Activated T-helper 1 cell treated with anti-CD3 and anti-CD28 coated beads, Interleukin-12 subunit alpha, Interleukin-12 subunit beta, Interleukin-2, Interleukin-4 antibody, amounts not matched to agents 30 ng/mL and 10 ng/mL and 1 ng/mL, durations not matched to agents 14 hours and 24 hours and 36 hours (primary cell): Measurements from ENCODE around the gene LGI4. TPM values are rescaled to one million over a fixed set of nuclear protein-coding genes. Genes with fewer than 3 reads are reported as not detected.
A peak's percentile ranks its signal among the peaks of the same experiment; 100 is the strongest.

Experiments
- DNase-seq: peaks from one replicate; pipeline ENCODE4 v3.0.0; 2021; ENCODE audit warnings: low spot score
- H3K27ac Mint-ChIP-seq: one replicate; pipeline ENCODE4 v1.8.0; 2021; ENCODE audit warnings: mild to moderate bottlenecking, mixed read lengths
- H3K27me3 Mint-ChIP-seq: one replicate; pipeline ENCODE4 v1.8.0; 2022; ENCODE audit warnings: mild to moderate bottlenecking, moderate library complexity, mixed read lengths; ENCODE audit not compliant: insufficient read depth
- H3K36me3 Mint-ChIP-seq: one replicate; pipeline ENCODE4 v1.8.0; 2021; ENCODE audit warnings: low read depth, mixed read lengths
- H3K4me1 Mint-ChIP-seq: one replicate; pipeline ENCODE4 v1.8.0; 2021; ENCODE audit warnings: low read depth, mixed read lengths
- H3K4me3 Mint-ChIP-seq: one replicate; pipeline ENCODE4 v1.8.0; 2021; ENCODE audit warnings: mild to moderate bottlenecking, moderate library complexity, mixed read lengths
- H3K9me3 Mint-ChIP-seq: one replicate; pipeline ENCODE4 v1.8.0; 2021; ENCODE audit warnings: mixed read lengths
- intact Hi-C: fragments of 100-400 bp; cut with micrococcal nuclease; formaldehyde crosslinking; loops from one replicate; pipeline ENCODE4 v1.15.1; 2024
- total RNA-seq: library from RNA; stranded (reverse); gene quantifications from 2 replicates; pipeline ENCODE4 v1.2.3, GENCODE V29; 2022

LGI4 gene
- total RNA-seq, 1 donor from 2014 or later = not detected

GRCh38 chr19:35122687-35123551 is 11.9 kb downstream of the LGI4 start:
- intact Hi-C loops = no loop called here
- no peak overlapping the region for H3K4me3 Mint-ChIP-seq
- H3K4me1 Mint-ChIP-seq = peaks cover 13% of the 10 kb centered on the region
- peaks cover 5% of the 10 kb centered on the region for H3K27me3 Mint-ChIP-seq
- no peak for DNase-seq
- H3K9me3 Mint-ChIP-seq = no peaks in the 10 kb centered on the region
- H3K36me3 Mint-ChIP-seq = no peaks in the 10 kb centered on the region
- H3K27ac Mint-ChIP-seq = no peak overlapping the region

DNA sequence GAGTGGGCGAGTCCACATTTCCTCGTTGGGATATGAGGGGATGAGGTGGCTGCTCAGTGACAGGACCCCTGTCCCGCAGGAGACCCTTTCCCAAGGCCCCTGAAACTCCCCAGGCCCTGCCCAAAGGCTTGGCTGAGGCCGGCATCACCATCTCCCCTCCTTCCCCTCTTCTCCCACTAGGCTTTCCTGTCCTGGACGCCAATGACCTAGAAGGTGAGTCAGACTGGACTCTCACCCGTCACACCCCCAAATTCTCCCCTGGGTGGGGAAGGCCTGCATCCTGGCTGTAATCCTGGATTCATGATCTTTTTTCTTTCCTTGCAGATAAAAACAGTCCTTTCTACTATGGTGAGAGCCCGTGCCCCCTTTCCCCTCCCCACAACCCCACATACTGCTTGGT is 14.0 kb downstream of the LGI4 start:
- Mint-ChIP-seq H3K4me3 (no peak overlapping the region), H3K9me3 (no peaks in the 10 kb centered on the region), H3K27ac (no peak overlapping the region), H3K4me1 (peaks cover 13% of the 10 kb centered on the region), H3K27me3 (peaks cover 5% of the 10 kb centered on the region), H3K36me3 (no peaks in the 10 kb centered on the region)
- no peak for DNase-seq
- intact Hi-C loops = no loop called here

DNA sequence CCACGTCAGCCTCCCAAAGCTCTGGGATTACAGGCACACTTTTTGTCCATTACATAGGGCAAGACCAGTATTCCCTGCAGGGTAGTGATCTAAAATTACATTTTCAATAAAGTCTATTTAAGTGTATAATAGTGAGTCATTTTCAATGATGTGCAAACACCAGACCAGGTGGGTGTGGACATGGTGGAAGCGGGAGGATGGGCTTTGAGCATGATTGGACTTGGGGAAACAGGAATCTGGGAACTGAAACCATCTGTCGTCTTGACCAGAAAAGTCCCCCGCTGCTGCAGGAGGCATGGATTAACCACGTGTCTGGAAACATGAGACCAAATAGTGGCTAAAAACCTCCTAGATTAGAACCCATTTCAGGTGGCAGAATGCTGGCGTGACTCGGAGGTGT is 14.4 kb downstream of the LGI4 start:
- H3K27ac Mint-ChIP-seq = no peak overlapping the region
- peaks cover 5% of the 10 kb centered on the region for H3K27me3 Mint-ChIP-seq
- no peak for DNase-seq
- no peak overlapping the region for H3K4me3 Mint-ChIP-seq
- peaks cover 13% of the 10 kb centered on the region for H3K4me1 Mint-ChIP-seq
- intact Hi-C loops = no loop called here
- no peaks in the 10 kb centered on the region for H3K36me3 Mint-ChIP-seq
- H3K9me3 Mint-ChIP-seq = no peaks in the 10 kb centered on the region

GRCh38 chr19:35119578-35120155 is 15.2 kb downstream of the LGI4 start:
- intact Hi-C loops = no loop called here
- no peak overlapping the region for H3K27ac Mint-ChIP-seq
- no peaks in the 10 kb centered on the region for H3K36me3 Mint-ChIP-seq

DNA sequence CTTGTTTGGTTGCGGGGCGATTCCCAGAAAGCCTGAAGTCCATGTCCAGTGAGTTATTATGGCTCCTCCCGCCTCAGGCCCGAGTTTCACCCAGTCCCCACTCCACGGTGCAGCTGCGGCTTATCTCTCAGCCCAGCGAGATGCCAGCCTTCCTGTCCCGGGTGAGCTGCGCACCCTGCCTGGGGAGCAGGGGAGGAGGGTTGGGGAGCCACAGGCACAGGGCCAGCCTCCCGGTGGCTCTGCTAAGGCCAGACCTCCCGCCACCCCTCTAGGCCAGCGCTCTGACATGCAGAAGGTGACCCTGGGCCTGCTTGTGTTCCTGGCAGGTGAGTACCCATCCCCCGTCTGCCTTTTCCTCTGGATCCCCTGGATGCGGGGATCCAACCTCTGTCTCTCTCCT is 15.8 kb downstream of the LGI4 start:
- Mint-ChIP-seq H3K9me3 (no peaks in the 10 kb centered on the region), H3K27me3 (peaks cover 8% of the 10 kb centered on the region), H3K36me3 (no peaks in the 10 kb centered on the region), H3K4me1 (peaks cover 10% of the 10 kb centered on the region), H3K4me3 (no peak overlapping the region), H3K27ac (no peak overlapping the region)
- intact Hi-C loops = no loop called here
- DNase-seq = no peak

More at GRCh38 chr19:35119578-35120155, 15.2 kb downstream of the LGI4 start:
- no peaks in the 10 kb centered on the region for H3K9me3 Mint-ChIP-seq
- H3K27me3 Mint-ChIP-seq = peaks cover 5% of the 10 kb centered on the region
- H3K4me1 Mint-ChIP-seq = peaks cover 11% of the 10 kb centered on the region
- H3K4me3 Mint-ChIP-seq = no peak overlapping the region
- DNase-seq = no peak

GRCh38 chr19:35118268-35119020 is 16.4 kb downstream of the LGI4 start:
- Mint-ChIP-seq H3K27ac (no peak overlapping the region), H3K36me3 (no peaks in the 10 kb centered on the region), H3K4me3 (no peak overlapping the region), H3K9me3 (no peaks in the 10 kb centered on the region), H3K27me3 (peaks cover 10% of the 10 kb centered on the region), H3K4me1 (peaks cover 6% of the 10 kb centered on the region)
- intact Hi-C loops = no loop called here
- no peak for DNase-seq

- Mint-ChIP-seq H3K36me3 (no peaks in the 10 kb centered on the region), H3K4me1 (peaks cover 6% of the 10 kb centered on the region), H3K27ac (no peak overlapping the region), H3K9me3 (no peaks in the 10 kb centered on the region), H3K27me3 (peaks cover 10% of the 10 kb centered on the region), H3K4me3 (no peak overlapping the region)
- intact Hi-C loops = no loop called here
- no peak for DNase-seq
These were observed 17.1 kb downstream of the LGI4 start for GRCh38 chr19:35117799-35118198.

- Mint-ChIP-seq H3K4me3 (no peak overlapping the region), H3K9me3 (no peaks in the 10 kb centered on the region), H3K36me3 (no peaks in the 10 kb centered on the region), H3K27me3 (peaks cover 7% of the 10 kb centered on the region), H3K4me1 (peaks cover 6% of the 10 kb centered on the region), H3K27ac (no peak overlapping the region)
- intact Hi-C loops = no loop called here
- DNase-seq = no peak
These were observed 17.7 kb downstream of the LGI4 start for GRCh38 chr19:35117116-35117515.

DNA sequence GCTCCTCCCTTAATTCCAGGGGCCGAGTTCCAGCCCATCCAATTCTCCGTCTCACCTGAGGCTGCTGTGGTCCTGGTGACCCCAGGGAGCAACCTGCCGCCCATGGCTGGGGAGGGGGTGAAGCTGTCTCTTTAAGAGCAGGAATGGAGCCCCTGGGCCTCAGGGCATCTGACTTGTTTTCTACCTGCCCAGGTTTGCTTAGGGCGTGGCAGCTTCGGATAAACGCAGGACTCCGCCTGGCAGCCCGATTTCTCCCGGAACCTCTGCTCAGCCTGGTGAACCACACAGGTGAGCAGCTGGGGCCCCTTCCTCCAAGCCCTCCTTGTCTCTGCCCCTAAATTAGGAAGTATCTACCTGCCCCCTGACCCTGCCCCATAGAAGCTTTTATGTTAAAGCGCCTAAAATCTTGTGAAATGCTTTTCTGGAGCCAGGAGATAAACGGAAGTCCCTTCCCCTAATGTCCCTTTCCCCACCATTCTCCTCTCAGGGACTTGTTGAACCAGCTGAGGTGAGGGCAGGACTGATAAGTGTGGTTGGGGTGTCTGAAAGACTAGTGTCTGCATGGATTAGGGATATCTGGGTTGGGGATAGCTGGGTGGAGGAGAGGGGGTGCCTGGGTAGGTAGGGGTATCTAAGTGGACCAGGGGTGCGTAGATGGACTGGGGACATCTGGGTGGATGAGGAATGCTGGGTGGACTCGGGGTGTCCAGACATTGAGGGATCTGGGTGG is 18.6 kb downstream of the LGI4 start:
- DNase-seq = no peak

GRCh38 chr19:35115177-35115951 is 19.5 kb downstream of the LGI4 start, which contains the start of gene FXYD3:
Gene FXYD3, plus strand, starts transcription at chr19:35115823. Its CDS starts 3,554 bp downstream, at chr19:35119377.
- DNase-seq = no peak
- no peaks in the 10 kb centered on the region for H3K9me3 Mint-ChIP-seq
- intact Hi-C loops = loop anchor here (2.0 kb wide), 1 partner anchor 25 kb away; no protein-coding TSS in a partner anchor
- no peak within 1 kb of the TSS for H3K27ac Mint-ChIP-seq
- H3K4me3 Mint-ChIP-seq = no peak within 1 kb of the TSS
- peaks cover 6% of the 10 kb centered on the region for H3K4me1 Mint-ChIP-seq
- H3K27me3 Mint-ChIP-seq = peaks cover 7% of the 10 kb centered on the region
- H3K36me3 Mint-ChIP-seq = no peaks in the 10 kb centered on the region

More for the DNA sequence above, 18.6 kb downstream of the LGI4 start:
- Mint-ChIP-seq H3K27me3 (peaks cover 7% of the 10 kb centered on the region), H3K4me3 (no peak overlapping the region), H3K9me3 (no peaks in the 10 kb centered on the region), H3K4me1 (peaks cover 6% of the 10 kb centered on the region), H3K27ac (no peak overlapping the region), H3K36me3 (no peaks in the 10 kb centered on the region)
- intact Hi-C loops = no loop called here

DNA sequence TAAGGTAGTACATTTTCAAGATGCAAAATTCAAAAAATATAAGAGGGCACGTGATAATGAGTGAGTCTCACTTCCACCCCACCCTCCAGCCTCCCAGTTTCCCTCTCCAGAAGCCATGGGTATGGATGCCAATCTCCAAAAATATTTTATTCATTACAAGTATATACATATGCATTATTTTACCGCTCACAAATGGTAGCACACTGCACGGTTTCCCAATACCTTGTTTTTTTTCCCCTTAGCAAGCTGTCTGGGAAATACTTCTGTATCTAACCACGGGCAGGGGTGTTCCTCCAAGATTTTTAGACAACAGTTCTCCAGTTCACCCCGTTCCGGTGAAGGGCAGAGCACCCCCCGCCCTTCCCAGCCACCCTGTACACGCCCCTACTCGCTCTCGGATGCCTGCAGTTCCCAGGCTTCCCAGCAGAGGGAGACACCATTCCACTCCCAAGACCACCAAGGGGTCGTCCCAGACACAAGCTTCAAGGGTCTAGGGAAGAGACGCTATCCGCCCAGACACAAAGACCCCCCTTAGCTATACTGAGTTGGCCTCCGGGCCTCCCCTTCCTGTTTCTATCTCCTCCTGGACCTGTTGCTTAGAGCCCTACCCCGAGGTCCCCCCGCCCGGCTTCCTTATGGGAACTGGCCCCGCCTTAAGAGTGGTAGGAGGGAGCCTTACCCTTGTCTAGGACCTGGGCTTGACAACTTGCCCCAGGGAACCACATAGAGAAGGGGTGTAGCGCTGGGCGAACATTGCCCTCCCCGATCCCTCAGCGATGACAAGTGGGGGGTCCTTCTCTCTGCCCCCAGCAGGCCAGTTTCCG is 20.3 kb downstream of the LGI4 start:
- intact Hi-C loops = loop anchor here (1.0 to 2.0 kb wide), 2 partner anchors 26 to 103 kb away; no protein-coding TSS in a partner anchor
- H3K36me3 Mint-ChIP-seq = no peaks in the 10 kb centered on the region
- no peak overlapping the region for H3K27ac Mint-ChIP-seq
- peaks cover 7% of the 10 kb centered on the region for H3K27me3 Mint-ChIP-seq
- peak; percentile 38 for DNase-seq
- H3K9me3 Mint-ChIP-seq = no peaks in the 10 kb centered on the region
- H3K4me3 Mint-ChIP-seq = no peak overlapping the region
- peaks cover 6% of the 10 kb centered on the region for H3K4me1 Mint-ChIP-seq
